Endothelial cell of umbilical vein (primary cell): Measurements from ENCODE around the gene CCDC3. TPM values are rescaled to one million over a fixed set of nuclear protein-coding genes. Genes with fewer than 3 reads are reported as not detected.

Experiments used
- BruUV-seq: library from RNA; stranded (reverse); fragments of 400-500 nt; replicated peaks from 2 replicates; lab custom pipeline; 2021; lab: Mats Ljungman, UMichigan
- CTCF ChIA-PET: fragments of 300-600, 350-600 bp; sonication (Branson Sonifier 250); formaldehyde crosslinking; loops from one replicate; lab custom pipeline; 2021; ENCODE audit warnings: antibody characterized with exemption, inconsistent platforms; lab: Charles Lee
- POLR2A ChIA-PET: fragments of 300-600, 350-600 bp; sonication (Branson Sonifier 250); formaldehyde crosslinking; loops from one replicate; lab custom pipeline; 2021; ENCODE audit warnings: antibody characterized with exemption, inconsistent platforms; lab: Charles Lee
- DNase-seq: peaks from one replicate; pipeline ENCODE4 v3.0.0-alpha.2; 2011; ENCODE audit warnings: low read depth, low spot score
- FAIRE-seq: peaks from 2 replicates; lab custom pipeline; 2011; peaks lifted over from hg19 to GRCh38; lab: Jason Lieb, UNC
- H2AFZ ChIP-seq: 2 replicates; pipeline ENCODE4 v1.6.0; 2012; ENCODE audit warnings: low read depth, low read length, control low read depth, inconsistent platforms
- H3K27ac ChIP-seq: 2 replicates; pipeline ENCODE4 v1.5.1; 2011; ENCODE audit warnings: low read depth, mild to moderate bottlenecking, control low read depth, low read length, moderate library complexity; ENCODE audit not compliant: insufficient read depth
- H3K27me3 ChIP-seq, 2 experiments: 2 replicates each; pipeline versions ENCODE4 v1.6.0 to v1.6.1; 2011; ENCODE audit warnings: low read length in 2 of 2, mixed read lengths in 1 of 2; ENCODE audit not compliant: control insufficient read depth in 2 of 2, insufficient read depth in 2 of 2
- H3K36me3 ChIP-seq, 2 experiments: 2 replicates in 1 of 2; 3 replicates in 1 of 2; pipeline ENCODE4 v1.5.1; 2011; ENCODE audit warnings: low read length in 2 of 2, mild to moderate bottlenecking in 1 of 2, moderate library complexity in 1 of 2; ENCODE audit not compliant: control insufficient read depth in 2 of 2, insufficient read depth in 2 of 2; ENCODE audit errors: extremely low read depth in 1 of 2
- H3K4me1 ChIP-seq: 3 replicates; pipeline ENCODE4 v1.5.1; 2011; ENCODE audit warnings: mild to moderate bottlenecking, low read length; ENCODE audit not compliant: control insufficient read depth, insufficient read depth; ENCODE audit errors: extremely low read depth
- H3K4me2 ChIP-seq: 2 replicates; pipeline ENCODE4 v1.6.1; 2011; ENCODE audit warnings: low read length, control low read depth, mixed read lengths; ENCODE audit not compliant: insufficient read depth
- H3K4me3 ChIP-seq, 3 experiments: fragments of 200-600 bp in 1 of 3; sonication (generic), shearing (Covaris generic) in 1 of 3; replicated peaks in 1 of 3; 2 replicates each; pipeline ENCODE4 v1.5.1; 2011 to 2016; ENCODE audit warnings: control low read depth in 3 of 3, low read length in 3 of 3, mild to moderate bottlenecking in 2 of 3, inconsistent platforms in 1 of 3, low read depth in 1 of 3, moderate library complexity in 1 of 3; ENCODE audit not compliant: insufficient read depth in 1 of 3
- H3K79me2 ChIP-seq: 2 replicates; pipeline ENCODE4 v1.6.0; 2012; ENCODE audit warnings: low read length, inconsistent platforms; ENCODE audit not compliant: control insufficient read depth, insufficient read depth
- H3K9ac ChIP-seq: replicated peaks from 2 replicates; pipeline ENCODE3; 2011; ENCODE audit warnings: low read length, control low read depth; ENCODE audit not compliant: insufficient read depth; ENCODE audit errors: extremely low read depth
- H3K9me1 ChIP-seq: replicated peaks from 3 replicates; pipeline ENCODE4 v1.6.0; 2011; ENCODE audit warnings: mild to moderate bottlenecking, low read length; ENCODE audit not compliant: control insufficient read depth, insufficient read depth; ENCODE audit errors: extremely low read depth
- H3K9me3 ChIP-seq: replicated peaks from 2 replicates; pipeline ENCODE4 v1.5.1; 2012; ENCODE audit warnings: low read length, inconsistent platforms; ENCODE audit not compliant: control insufficient read depth, insufficient read depth
- H4K20me1 ChIP-seq: replicated peaks from 2 replicates; pipeline ENCODE3; 2011; ENCODE audit warnings: mild to moderate bottlenecking, low read length; ENCODE audit not compliant: control insufficient read depth, insufficient read depth; ENCODE audit errors: extremely low read depth
- FOS ChIP-seq: IDR thresholded peaks from 2 replicates; pipeline ENCODE4 v1.6.1; 2011; ENCODE audit warnings: mild to moderate bottlenecking, low read length, moderate library complexity, borderline replicate concordance; ENCODE audit not compliant: insufficient read depth
- MYC ChIP-seq: IDR thresholded peaks from one replicate; pipeline ENCODE4 v1.6.1; 2011; ENCODE audit warnings: mild to moderate bottlenecking, low read depth, low read length
- POLR2A ChIP-seq: IDR thresholded peaks from 2 replicates; pipeline ENCODE4 v1.6.1; 2012; ENCODE audit warnings: low read depth, mild to moderate bottlenecking, control low read depth, low read length
- POLR2AphosphoS5 ChIP-seq: IDR thresholded peaks from 2 replicates; pipeline ENCODE4 v1.6.1; 2012; ENCODE audit warnings: low read depth, mild to moderate bottlenecking, control low read depth, low read length, moderate library complexity; ENCODE audit not compliant: insufficient read depth
- dilution Hi-C: fragments of 300-500 bp; cut with MboI; formaldehyde crosslinking; loops from one replicate; pipeline ENCODE4 v1.15.0; 2019; ENCODE audit warnings: low sequenced_read_pairs; ENCODE audit not compliant: extremely low pct_ligation_motif_present
- intact Hi-C: fragments of 100-400 bp; cut with micrococcal nuclease; formaldehyde crosslinking; loops from one replicate; pipeline ENCODE4 v1.10.0; 2022
- polyA plus RNA-seq, 4 experiments: library from polyadenylated mRNA; depleted of rRNA in 3 of 4; stranded (reverse) in 3 of 4; unstranded in 1 of 4; fragments of >200 nt; gene quantifications; 2 replicates each; pipeline versions ENCODE4 v1.2.1 to v1.2.3, GENCODE V29; 2011 to 2012; ENCODE audit warnings: missing spikeins in 1 of 4
- total RNA-seq: library from RNA; stranded (reverse); gene quantifications from 2 replicates; pipeline ENCODE4 v1.2.3, GENCODE V29; 2021
- TF ChIP-seq, protein P1 (sequence below), 2 donors: IDR thresholded peaks; 1 replicate in 1 of 2; 2 replicates in 1 of 2; pipeline ENCODE4 v1.5.1; 2011; ENCODE audit warnings: low read length in 2 of 2, mild to moderate bottlenecking in 2 of 2, moderate library complexity in 2 of 2, control low read depth in 1 of 2, inconsistent platforms in 1 of 2, low read depth in 1 of 2; ENCODE audit not compliant: insufficient read depth in 1 of 2; ENCODE audit errors: extremely low read depth in 1 of 2

Gene CCDC3
- total and polyA plus RNA-seq, 2 donors (not counting 3 experiments of a cell fraction or from before 2014, with no cell fraction given): 0.90 to 1.4 TPM

DNA sequence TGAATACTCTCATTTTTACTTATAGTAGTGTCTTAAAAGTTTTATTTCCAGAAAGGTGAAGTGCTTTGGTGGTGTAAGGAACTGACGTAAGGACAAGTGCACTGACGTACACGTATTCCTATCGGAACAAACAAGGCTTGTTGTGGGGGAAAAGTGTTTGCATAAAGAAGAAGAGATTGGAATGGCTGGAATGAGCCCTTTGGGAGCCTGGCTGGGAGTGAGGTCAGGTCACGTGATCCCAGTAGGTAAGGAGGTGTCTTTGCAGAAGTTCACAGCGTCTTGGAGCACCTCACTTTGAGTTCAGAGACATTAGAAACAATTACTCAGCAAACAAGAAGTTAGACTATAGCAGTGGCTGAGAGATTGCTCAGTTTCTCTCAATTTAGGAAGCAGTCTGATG is 104.2 kb downstream of the CCDC3 start:
- TF ChIP-seq, protein P1, sequence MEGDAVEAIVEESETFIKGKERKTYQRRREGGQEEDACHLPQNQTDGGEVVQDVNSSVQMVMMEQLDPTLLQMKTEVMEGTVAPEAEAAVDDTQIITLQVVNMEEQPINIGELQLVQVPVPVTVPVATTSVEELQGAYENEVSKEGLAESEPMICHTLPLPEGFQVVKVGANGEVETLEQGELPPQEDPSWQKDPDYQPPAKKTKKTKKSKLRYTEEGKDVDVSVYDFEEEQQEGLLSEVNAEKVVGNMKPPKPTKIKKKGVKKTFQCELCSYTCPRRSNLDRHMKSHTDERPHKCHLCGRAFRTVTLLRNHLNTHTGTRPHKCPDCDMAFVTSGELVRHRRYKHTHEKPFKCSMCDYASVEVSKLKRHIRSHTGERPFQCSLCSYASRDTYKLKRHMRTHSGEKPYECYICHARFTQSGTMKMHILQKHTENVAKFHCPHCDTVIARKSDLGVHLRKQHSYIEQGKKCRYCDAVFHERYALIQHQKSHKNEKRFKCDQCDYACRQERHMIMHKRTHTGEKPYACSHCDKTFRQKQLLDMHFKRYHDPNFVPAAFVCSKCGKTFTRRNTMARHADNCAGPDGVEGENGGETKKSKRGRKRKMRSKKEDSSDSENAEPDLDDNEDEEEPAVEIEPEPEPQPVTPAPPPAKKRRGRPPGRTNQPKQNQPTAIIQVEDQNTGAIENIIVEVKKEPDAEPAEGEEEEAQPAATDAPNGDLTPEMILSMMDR (IDR thresholded peaks at IDR 0.05; ENCODE audit: extremely low read depth in 1 of 2, insufficient read depth in 1 of 2, low read depth in 1 of 2, low read length in 2 of 2): no peak
- TF ChIP-seq FOS: no peak
- CTCF ChIA-PET: interaction anchor here (1.0 to 9.3 kb wide), 3 partner anchors 16 to 190 kb away, joined by 3 to 237 read pairs (median 4); no protein-coding TSS in a partner anchor
- DNase-seq (no peak), FAIRE-seq (no peak)
- Histone ChIP-seq H3K9me1 (no peaks in the 10 kb centered on the region), H3K4me2 (no peak overlapping the region), H3K9me3 (no peaks in the 10 kb centered on the region), H3K4me1 (no peaks in the 10 kb centered on the region), H2AFZ (no peak overlapping the region), H4K20me1 (no peaks in the 10 kb centered on the region), H3K27me3 (peaks cover 3% of the 10 kb centered on the region in 2 experiments), H3K79me2 (no peaks in the 10 kb centered on the region), H3K36me3 (no peaks in the 10 kb centered on the region), H3K4me3 (no peak overlapping the region), H3K27ac (no peak overlapping the region), H3K9ac (no peak overlapping the region)
- intact Hi-C loops: no loop called here
- dilution Hi-C loops: no loop called here
- POLR2A ChIA-PET: no interaction called here
- BruUV-seq: no TSS peak

DNA sequence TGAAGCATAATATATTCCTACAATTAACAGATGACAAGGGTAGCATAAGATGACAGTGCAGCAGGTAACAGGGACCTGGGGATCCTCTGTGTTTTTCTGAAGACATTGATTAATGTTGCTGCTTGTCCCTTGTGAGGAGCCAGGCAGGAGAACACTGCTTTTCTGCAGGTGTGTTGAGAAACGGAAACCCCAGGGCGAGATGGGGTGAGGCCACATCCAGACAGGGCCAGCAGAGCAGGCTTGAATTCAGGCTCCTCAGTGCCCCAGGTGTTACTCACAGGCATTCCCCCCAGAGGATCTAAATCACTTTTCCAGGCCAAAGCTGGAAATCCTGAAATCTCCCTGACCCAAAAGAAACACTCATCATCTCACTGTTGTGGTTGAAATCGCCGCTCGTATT is 105.3 kb downstream of the CCDC3 start:
- no peak for DNase-seq
- BruUV-seq: no TSS peak
- Histone ChIP-seq H3K79me2 (no peaks in the 10 kb centered on the region), H3K4me2 (no peak overlapping the region), H4K20me1 (no peaks in the 10 kb centered on the region), H3K4me3 (no peak overlapping the region), H2AFZ (no peak overlapping the region), H3K27ac (no peak overlapping the region), H3K36me3 (no peaks in the 10 kb centered on the region), H3K4me1 (no peaks in the 10 kb centered on the region), H3K27me3 (peaks cover 3 to 6% of the 10 kb centered on the region in 2 experiments), H3K9me3 (no peaks in the 10 kb centered on the region), H3K9me1 (no peaks in the 10 kb centered on the region), H3K9ac (no peak overlapping the region)
- intact Hi-C loops: no loop called here
- CTCF ChIA-PET: interaction anchor here (2.0 to 2.8 kb wide), 2 partner anchors 114 to 189 kb away, joined by 4 to 10 read pairs; no protein-coding TSS in a partner anchor
- dilution Hi-C loops: no loop called here
- FAIRE-seq: no peak
- POLR2A ChIA-PET: no interaction called here
- TF ChIP-seq POLR2AphosphoS5: no peak
- TF ChIP-seq POLR2A: no peak
- TF ChIP-seq MYC: no peak
